Vein endothelial cell (primary cell): ENCODE data around the gene BRI3BP. TPM values are rescaled to one million over a fixed set of nuclear protein-coding genes. Genes with fewer than 3 reads are reported as not detected.

Source experiments
- small RNA-seq: library from RNA; depleted of rRNA; stranded (forward); fragments of <200 nt; gene quantifications from one replicate; pipeline ENCODE3, GENCODE V24; 2012
- total RNA-seq: library from RNA; depleted of rRNA; stranded (reverse); fragments of >200 nt; gene quantifications from 2 replicates; pipeline ENCODE4 v1.2.3, GENCODE V29; 2012

Gene BRI3BP, protein sequence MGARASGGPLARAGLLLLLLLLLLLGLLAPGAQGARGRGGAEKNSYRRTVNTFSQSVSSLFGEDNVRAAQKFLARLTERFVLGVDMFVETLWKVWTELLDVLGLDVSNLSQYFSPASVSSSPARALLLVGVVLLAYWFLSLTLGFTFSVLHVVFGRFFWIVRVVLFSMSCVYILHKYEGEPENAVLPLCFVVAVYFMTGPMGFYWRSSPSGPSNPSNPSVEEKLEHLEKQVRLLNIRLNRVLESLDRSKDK
- 3.6 and 5.5 TPM in 2 replicates for total RNA-seq

DNA sequence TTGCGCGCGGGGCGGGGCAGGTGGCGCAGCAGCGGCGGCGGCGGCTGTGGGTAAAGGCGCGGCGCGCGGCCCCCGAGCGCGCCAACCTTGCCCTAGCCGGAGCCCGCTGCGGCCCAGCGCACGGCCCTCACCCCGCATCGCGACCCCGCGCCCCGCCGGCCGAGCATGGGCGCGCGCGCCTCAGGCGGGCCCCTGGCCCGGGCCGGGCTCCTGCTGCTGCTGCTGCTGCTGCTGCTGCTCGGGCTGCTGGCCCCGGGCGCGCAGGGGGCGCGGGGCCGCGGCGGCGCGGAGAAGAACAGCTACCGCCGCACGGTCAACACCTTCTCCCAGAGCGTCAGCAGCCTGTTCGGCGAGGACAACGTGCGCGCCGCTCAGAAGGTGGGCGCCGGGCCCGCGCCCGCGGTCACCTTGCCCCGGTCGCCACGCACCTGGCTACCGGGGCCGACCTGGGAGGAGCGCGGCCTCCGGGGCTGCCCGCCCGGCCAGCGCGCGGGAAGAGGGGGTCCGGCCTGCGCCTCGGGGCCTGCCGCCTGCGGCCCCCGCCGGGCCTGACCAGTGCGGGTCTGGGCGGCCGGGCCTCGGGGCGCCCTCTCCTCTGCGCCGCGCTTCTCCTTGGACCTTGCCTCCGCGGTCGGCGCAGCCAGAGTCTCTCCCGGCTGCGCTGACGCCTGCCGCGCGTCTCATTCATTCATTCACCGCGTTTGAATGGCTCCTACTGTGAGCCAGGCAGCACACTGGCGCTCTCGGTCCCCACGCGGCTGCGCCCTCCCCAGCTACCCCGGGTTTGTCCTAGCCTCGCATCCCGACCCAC lies at the start of gene BRI3BP:
Gene BRI3BP, plus strand, starts transcription at position 20 of the 811 bp plus-strand sequence. Its CDS starts 146 bp downstream, at position 166.

DNA sequence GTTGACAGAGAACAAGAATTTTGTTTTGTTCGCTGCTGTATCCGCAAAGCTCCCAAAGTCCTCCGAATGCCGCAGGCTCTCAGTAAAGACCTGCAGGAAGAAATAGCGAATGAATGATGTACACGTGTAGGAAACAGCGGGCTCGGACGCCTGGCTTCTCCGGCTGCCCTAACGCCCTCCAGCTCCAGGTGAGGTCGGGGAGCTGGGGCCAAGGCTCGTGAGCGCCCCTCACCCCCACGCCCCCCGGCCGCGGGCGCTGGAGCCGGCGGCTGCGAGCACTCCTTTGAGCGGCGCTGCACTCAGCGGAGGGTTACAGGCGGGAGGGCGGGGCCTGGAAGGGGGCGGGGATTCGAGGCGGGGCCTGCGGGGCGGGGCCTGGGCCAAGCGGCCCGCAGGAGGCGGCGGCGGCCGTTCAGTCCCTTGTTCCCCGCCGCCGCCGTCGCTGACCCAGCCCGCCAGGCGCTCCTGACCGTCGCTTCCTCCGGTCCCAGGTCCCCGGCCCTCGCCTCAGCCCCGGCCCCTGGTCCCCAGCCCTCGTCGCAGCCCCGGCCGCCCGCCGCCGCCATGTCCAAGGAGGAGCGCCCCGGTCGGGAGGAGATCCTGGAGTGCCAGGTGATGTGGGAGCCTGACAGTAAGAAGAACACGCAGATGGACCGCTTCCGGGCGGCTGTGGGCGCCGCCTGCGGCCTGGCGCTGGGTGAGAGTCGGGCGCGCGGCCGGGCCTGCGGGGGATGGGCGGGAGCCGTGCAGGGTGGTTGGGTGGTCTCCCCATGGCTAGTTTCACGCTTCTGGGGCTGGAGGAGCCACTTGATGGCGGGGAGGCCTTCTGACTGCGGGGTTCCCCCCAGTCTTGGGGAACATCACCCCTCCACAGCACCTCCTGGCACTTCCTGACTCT lies 71.8 kb downstream of the BRI3BP start, which contains the start of gene AACS:
Gene AACS, plus strand, starts transcription at position 415 of the 898 bp plus-strand sequence. Its CDS starts 150 bp downstream, at position 565.

Small RNA genes lying within 50 kb of the gene (small RNA-seq; reads per million reads assigned to genes)
- gene AC122688.1: not detected

Other genes starting within 250 kb of the BRI3BP start
- 32.0 and 55.1 TPM in 2 replicates for gene SCARB1, start 129.8 kb upstream of the BRI3BP start, total RNA-seq
- 1,206 and 1,443 TPM in 2 replicates for gene UBC, start 79.0 kb upstream of the BRI3BP start, total RNA-seq
- gene DHX37, start 4.5 kb upstream of the BRI3BP start, total RNA-seq: 20.3 and 21.7 TPM in 2 replicates
- 18.9 and 19.0 TPM in 2 replicates for gene AACS, start 71.8 kb downstream of the BRI3BP start, total RNA-seq
- gene TMEM132B, start 192.7 kb downstream of the BRI3BP start, total RNA-seq: 0.57 and 0.65 TPM in 2 replicates